AG09319 (cell line): Measurements from ENCODE around the gene FAM135A.

Source experiments
- DNase-seq: peaks from one replicate; pipeline ENCODE4 v3.0.0-alpha.2; 2010; ENCODE audit warnings: low read depth; ENCODE audit errors: extremely low read depth
- TF ChIP-seq, protein P1 (sequence below): IDR thresholded peaks from 2 replicates; pipeline ENCODE4 v1.5.1; 2011; ENCODE audit warnings: low read depth, mild to moderate bottlenecking, inconsistent platforms, low read length, moderate library complexity

FAM135A gene

DNA sequence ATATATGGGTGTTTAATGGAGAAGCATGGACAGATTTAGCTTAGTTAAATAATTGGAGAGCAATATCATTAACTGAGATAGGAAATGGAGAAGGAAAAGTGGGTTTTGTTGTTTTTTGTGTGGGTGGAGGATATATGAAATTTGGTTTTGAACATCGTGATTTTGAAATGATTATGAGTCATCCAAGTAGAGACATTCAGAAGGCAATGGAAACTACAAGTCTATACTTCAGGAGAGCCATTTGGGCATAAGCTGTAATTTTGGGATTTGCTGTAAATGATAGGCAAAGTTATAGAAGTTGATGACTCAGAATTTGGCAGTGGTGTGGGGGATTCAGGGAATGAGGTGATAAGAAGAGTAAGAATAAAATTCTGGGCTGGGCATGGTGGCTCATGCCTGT, 27.4 kb upstream of the FAM135A start:
- TF ChIP-seq, protein P1, sequence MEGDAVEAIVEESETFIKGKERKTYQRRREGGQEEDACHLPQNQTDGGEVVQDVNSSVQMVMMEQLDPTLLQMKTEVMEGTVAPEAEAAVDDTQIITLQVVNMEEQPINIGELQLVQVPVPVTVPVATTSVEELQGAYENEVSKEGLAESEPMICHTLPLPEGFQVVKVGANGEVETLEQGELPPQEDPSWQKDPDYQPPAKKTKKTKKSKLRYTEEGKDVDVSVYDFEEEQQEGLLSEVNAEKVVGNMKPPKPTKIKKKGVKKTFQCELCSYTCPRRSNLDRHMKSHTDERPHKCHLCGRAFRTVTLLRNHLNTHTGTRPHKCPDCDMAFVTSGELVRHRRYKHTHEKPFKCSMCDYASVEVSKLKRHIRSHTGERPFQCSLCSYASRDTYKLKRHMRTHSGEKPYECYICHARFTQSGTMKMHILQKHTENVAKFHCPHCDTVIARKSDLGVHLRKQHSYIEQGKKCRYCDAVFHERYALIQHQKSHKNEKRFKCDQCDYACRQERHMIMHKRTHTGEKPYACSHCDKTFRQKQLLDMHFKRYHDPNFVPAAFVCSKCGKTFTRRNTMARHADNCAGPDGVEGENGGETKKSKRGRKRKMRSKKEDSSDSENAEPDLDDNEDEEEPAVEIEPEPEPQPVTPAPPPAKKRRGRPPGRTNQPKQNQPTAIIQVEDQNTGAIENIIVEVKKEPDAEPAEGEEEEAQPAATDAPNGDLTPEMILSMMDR, result no peak

DNA sequence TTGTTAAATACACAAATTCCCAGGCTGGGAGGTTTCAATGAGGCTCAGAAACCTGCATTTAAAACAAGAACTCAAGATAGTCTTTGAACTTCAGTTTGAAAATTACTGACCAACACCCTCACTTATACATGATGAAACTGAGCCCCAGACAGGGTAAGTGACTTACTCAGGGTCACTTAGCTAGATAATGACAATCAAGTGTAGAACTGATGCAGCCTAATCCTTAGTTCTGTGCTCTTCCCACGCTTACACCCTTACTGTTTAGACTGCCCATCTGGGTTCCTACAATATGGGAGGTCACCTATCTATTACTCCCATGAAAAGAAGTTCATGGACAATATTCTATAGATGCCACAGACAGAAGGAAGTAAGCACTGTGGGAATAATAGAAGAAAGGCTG, 24.5 kb upstream of the FAM135A start:
- DNase-seq, result no peak
- TF ChIP-seq, protein P1, result no peak

More for the DNA sequence above, 27.4 kb upstream of the FAM135A start:
- DNase-seq, result no peak

DNA sequence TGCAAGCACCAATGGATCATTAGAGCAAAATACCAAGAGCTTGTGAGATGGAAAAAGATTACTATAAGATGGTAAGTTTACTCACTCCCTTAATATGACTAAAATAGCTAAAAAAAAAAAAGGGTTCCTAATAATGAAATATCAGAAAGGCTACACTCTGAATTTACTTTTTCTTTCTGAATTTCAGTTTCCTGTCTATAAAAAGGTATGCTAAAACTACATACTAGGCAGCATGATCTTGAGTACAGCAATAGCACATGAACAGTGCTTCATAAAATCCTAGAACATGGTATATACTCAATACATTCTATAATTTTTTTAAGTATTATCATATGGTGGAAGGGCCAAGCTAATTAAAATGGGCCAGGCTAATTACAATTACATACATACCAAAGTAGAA, 24.0 kb upstream of the FAM135A start:
- no peak for DNase-seq
- TF ChIP-seq, protein P1, result no peak

DNA sequence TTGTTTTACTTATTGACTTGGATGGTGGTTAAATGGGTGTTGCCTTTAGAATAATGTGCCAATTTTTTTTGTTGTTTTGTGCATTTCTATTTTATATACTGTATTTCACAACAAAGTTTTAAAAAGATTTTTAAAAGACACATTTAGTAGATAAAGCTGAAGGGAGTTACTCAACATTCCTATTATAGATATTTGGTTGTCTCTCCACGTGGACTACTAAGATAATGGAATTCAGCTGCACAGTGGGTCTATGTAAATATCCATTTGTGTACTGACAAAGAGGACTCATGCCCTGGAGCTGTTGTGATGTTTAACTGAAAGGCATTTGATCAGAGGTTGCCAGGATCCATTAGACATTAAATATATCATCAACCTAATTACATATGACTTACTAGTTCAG, 23.2 kb upstream of the FAM135A start:
- TF ChIP-seq, protein P1, result no peak
- DNase-seq, result no peak

DNA sequence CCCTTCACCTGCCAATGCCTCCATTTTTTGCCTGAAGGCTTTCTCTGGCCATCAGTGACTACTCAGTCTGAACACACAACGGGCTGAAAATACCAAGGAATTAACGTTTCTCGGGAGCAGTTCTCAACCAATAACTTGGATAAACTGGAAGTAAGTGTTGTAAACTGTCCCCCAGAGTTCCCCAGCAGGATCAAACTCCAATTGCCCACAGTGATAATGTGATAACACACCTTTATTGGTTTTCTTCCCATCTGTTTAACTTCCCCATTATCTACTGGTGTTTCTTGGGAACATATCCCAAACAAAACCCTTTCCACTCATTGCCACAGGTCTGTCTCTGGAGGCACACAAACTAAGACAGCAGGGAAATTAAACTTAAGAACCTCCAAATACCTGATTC, 21.8 kb upstream of the FAM135A start:
- TF ChIP-seq, protein P1, result no peak
- no peak for DNase-seq

DNA sequence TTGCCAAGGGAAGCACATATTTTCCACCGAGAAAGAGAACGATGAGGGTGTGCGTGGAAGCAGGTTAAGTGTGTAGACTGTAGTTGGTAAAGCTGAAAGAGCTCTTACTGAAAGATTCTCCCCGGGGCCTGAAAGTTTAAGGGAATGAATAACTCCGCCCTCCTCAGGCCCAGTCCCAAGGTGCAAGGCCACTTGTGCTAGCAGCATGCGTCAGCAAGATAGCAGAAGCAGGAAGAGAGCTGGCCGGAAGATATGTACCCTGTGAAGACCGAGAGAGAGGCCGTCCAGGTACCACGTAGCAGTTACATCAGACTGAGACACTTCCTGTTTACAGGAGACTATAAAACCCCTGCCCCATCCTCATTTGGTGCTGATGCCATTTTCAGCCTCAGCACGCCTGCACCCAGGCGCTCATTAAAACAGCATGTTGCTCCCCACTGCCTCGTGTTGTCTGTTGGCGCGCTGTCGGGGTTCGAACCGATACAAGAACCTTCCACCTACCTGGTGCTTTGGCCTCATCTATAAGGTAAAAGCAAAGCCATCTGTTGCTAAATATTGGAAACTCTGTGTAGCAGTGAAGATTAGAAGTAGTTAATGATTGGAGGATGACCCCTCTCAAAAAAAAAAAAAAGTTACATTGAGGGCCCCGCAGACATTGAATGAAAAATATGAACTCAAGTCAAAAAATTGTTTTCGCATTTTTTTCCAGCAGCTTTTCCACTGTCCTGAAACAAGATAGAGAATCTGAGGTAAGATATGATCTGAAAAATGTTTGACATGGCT, 18.6 kb upstream of the FAM135A start:
- TF ChIP-seq, protein P1, result no peak
- DNase-seq, result no peak

DNA sequence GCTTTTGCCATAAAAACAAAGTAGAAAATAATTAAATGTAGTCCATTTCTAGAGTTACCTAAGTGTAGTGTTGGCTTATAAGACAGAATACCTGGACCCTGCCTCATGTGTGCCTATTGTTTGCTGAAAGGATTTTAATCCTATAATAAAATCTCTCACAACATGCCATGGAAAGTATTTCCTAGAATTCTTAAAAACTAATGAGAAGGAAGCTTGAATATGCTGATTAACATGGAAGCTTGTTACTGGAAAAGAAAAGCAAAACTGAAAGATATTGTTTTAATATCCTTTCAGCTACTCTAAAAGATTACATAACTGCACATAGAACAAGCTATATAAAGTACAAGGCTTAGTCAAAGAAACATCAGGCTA, 18.0 kb upstream of the FAM135A start:
- TF ChIP-seq, protein P1, result no peak
- no peak for DNase-seq
